ENCODE measurements around the gene HOXA4. TPM values are rescaled to one million over a fixed set of nuclear protein-coding genes. Genes with fewer than 3 reads are reported as not detected.

The HOXA4 gene
- total and polyA plus RNA-seq, 2 of the 4 experiments (the other 2 are of a cell fraction) = 0.36 to 8.0 TPM

- TF ChIP-seq MXI1 (IDR thresholded peaks at IDR 0.05; ENCODE audit: borderline replicate concordance, low read depth, low read length) = no peak
- TF ChIP-seq MAFK (IDR thresholded peaks at IDR 0.05; ENCODE audit: low read depth, low read length) = no peak
Measured at GRCh38 chr7:27179503-27180430, 49.2 kb upstream of the HOXA4 start (continued).

GRCh38 chr7:27179030-27179429, 48.5 kb upstream of the HOXA4 start:
- peaks cover 88% of the 10 kb centered on the region for H3K27me3 ChIP-seq (ENCODE audit: control insufficient read depth, insufficient read depth, low read length)
- H4K20me1 ChIP-seq (ENCODE audit: insufficient read depth, low read length) = 0 out of 2 replicates have a peak, but pooled peaks cover 7% of the 10 kb centered on the region
- H2BK15ac ChIP-seq (ENCODE audit: low read depth, low read length) = no peak overlapping the region
- no peak overlapping the region for H3K27ac ChIP-seq (ENCODE audit: insufficient read depth, low read length)
- H4K91ac ChIP-seq (ENCODE audit: insufficient read depth, low read depth, low read length) = no peak overlapping the region
- no peaks in the 10 kb centered on the region for H3K36me3 ChIP-seq (ENCODE audit: control insufficient read depth, insufficient read depth, low read length)
- H3K23ac ChIP-seq (ENCODE audit: low read depth, low read length) = no peak overlapping the region
- POLR2A ChIA-PET (ENCODE audit: unreplicated experiment) = no interaction called here
- H3K4me2 ChIP-seq (ENCODE audit: low read depth, low read length) = no peak overlapping the region
- H3K9me1 ChIP-seq (ENCODE audit: insufficient read depth, low read length) = no peaks in the 10 kb centered on the region
- H2BK120ac ChIP-seq (ENCODE audit: low read depth, low read length) = no peak overlapping the region
- H3K4ac ChIP-seq (ENCODE audit: low read depth, low read length) = no peak overlapping the region
- dilution Hi-C loops (cut with HindIII; ENCODE audit: low sequenced_read_pairs, unreplicated experiment) (no loop called here), intact Hi-C loops (cut with micrococcal nuclease) (no loop called here), in situ Hi-C loops (cut with MboI; ENCODE audit: low sequenced_read_pairs) (no loop called here)
- H2AFZ ChIP-seq (replicated peaks; ENCODE audit: low read length, poor library complexity) = no peak overlapping the region
- CTCF ChIA-PET = interaction anchor here (0.6 to 1.3 kb wide), 7 partner anchors 11 to 810 kb away, joined by 3 to 8 read pairs (median 4); partner anchors contain the start of gene HOXA5
- H3K18ac ChIP-seq (ENCODE audit: low read depth, low read length) = no peak overlapping the region
- H3K4me3 ChIP-seq (ENCODE audit: insufficient read depth, low read depth, low read length) = no peak overlapping the region
- H2BK20ac ChIP-seq (ENCODE audit: low read depth, low read length) = no peak overlapping the region
- ATAC-seq (ENCODE audit: low read depth) (no peak), DNase-seq (no peak)
- H3K9me3 ChIP-seq (ENCODE audit: control insufficient read depth, insufficient read depth, low read length) = peaks cover 4% of the 10 kb centered on the region; the same call in 1 of the 2 replicates
- BruUV-seq (replicated peaks) = no TSS peak
- H4K8ac ChIP-seq (ENCODE audit: low read depth in 2 of 2, low read length in 2 of 2) = no peak overlapping the region
- H3K79me1 ChIP-seq (ENCODE audit: low read depth in 1 of 2, low read length in 2 of 2) = no peaks in the 10 kb centered on the region
- H3K14ac ChIP-seq (replicated peaks; ENCODE audit: low read depth, low read length) = no peak overlapping the region
- no peak overlapping the region for H3K56ac ChIP-seq (ENCODE audit: extremely low read depth, insufficient read depth, low read length)
- no peak overlapping the region for H2AK9ac ChIP-seq (replicated peaks; ENCODE audit: low read depth, low read length, poor library complexity)
- no peak overlapping the region for H2AK5ac ChIP-seq (ENCODE audit: low read depth, low read length)
- TF ChIP-seq POLR2A (IDR thresholded peaks at IDR 0.05; ENCODE audit: low read depth, low read length) (no peak), RAD21 (IDR thresholded peaks at IDR 0.05; ENCODE audit: low read length) (no peak), MAFK (IDR thresholded peaks at IDR 0.05; ENCODE audit: low read depth, low read length) (no peak), SMC3 (IDR thresholded peaks at IDR 0.05; ENCODE audit: low read depth, low read length) (no peak)
- TF ChIP-seq, protein P1, sequence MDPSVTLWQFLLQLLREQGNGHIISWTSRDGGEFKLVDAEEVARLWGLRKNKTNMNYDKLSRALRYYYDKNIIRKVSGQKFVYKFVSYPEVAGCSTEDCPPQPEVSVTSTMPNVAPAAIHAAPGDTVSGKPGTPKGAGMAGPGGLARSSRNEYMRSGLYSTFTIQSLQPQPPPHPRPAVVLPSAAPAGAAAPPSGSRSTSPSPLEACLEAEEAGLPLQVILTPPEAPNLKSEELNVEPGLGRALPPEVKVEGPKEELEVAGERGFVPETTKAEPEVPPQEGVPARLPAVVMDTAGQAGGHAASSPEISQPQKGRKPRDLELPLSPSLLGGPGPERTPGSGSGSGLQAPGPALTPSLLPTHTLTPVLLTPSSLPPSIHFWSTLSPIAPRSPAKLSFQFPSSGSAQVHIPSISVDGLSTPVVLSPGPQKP (IDR thresholded peaks at IDR 0.05; ENCODE audit: borderline replicate concordance, low read depth, low read length) = no peak
- no peaks in the 10 kb centered on the region; the same call in 1 of the 2 replicates for H3K4me1 ChIP-seq (ENCODE audit: control insufficient read depth, insufficient read depth, low read length)
- no peak overlapping the region for H4K5ac ChIP-seq (ENCODE audit: low read depth, low read length)
- WGBS, 2 experiments (ENCODE audit: extremely low coverage in 2 of 2, insufficient read length in 1 of 2) = 60% methylated on average over 4 of the region's 14 CpGs; no CpG with 5 or more reads in 1 of the 2 experiments
- no peak overlapping the region for H3K9ac ChIP-seq (ENCODE audit: low read depth, low read length)
- H2BK5ac ChIP-seq (ENCODE audit: low read depth, low read length, poor library complexity, severe bottlenecking) = no peak overlapping the region

Measured in IMR-90 (cell line).